Liver (tissue), 9 donors: ENCODE data around the gene SPO11. TPM values are rescaled to one million over a fixed set of nuclear protein-coding genes. Genes with fewer than 3 reads are reported as not detected.

Experiments used
- DNase-seq: peaks from one replicate; pipeline ENCODE4 v3.0.0-alpha.2; 2017; ENCODE audit warnings: low spot score
- H3K27ac ChIP-seq, 2 donors: one replicate each; pipeline ENCODE4 v1.7.0; 2013; ENCODE audit warnings: inconsistent platforms in 2 of 2, low read length in 2 of 2, control low read depth in 1 of 2, low read depth in 1 of 2, mild to moderate bottlenecking in 1 of 2
- H3K27me3 ChIP-seq, 4 donors: one replicate each; pipeline versions ENCODE4 v1.6.1 to v1.7.0; 2013; ENCODE audit warnings: low read length in 3 of 4, inconsistent platforms in 1 of 4, mild to moderate bottlenecking in 1 of 4, moderate library complexity in 1 of 4; ENCODE audit not compliant: control insufficient read depth in 4 of 4, insufficient read depth in 4 of 4
- H3K36me3 ChIP-seq, 4 donors: one replicate each; pipeline versions ENCODE4 v1.6.1 to v1.7.0; 2013; ENCODE audit warnings: low read length in 3 of 4, mild to moderate bottlenecking in 3 of 4, low read depth in 1 of 4, moderate library complexity in 1 of 4; ENCODE audit not compliant: control insufficient read depth in 4 of 4, insufficient read depth in 3 of 4
- H3K4me1 ChIP-seq, 4 donors: one replicate each; pipeline versions ENCODE4 v1.6.1 to v1.7.0; 2013; ENCODE audit warnings: low read length in 3 of 4, mild to moderate bottlenecking in 3 of 4, moderate library complexity in 1 of 4; ENCODE audit not compliant: control insufficient read depth in 4 of 4, insufficient read depth in 4 of 4
- H3K4me3 ChIP-seq, 3 donors: one replicate each; pipeline versions ENCODE4 v1.6.1 to v1.7.0; 2013; ENCODE audit warnings: low read length in 3 of 3, control low read depth in 1 of 3, low read depth in 1 of 3, mild to moderate bottlenecking in 1 of 3
- H3K9ac ChIP-seq, 2 donors: one replicate each; pipeline ENCODE4 v1.7.0; 2013; ENCODE audit warnings: low read length in 2 of 2, mild to moderate bottlenecking in 2 of 2, moderate library complexity in 2 of 2, control low read depth in 1 of 2, low read depth in 1 of 2
- H3K9me3 ChIP-seq, 4 donors: one replicate each; pipeline versions ENCODE4 v1.6.1 to v1.7.0; 2013; ENCODE audit warnings: low read length in 3 of 4; ENCODE audit not compliant: control insufficient read depth in 4 of 4
- ATF3 ChIP-seq: IDR thresholded peaks from 2 replicates; pipeline ENCODE4 v1.6.1; 2016; ENCODE audit warnings: antibody characterized with exemption
- CTCF ChIP-seq: fragments of 150-350 bp; IDR thresholded peaks from 2 replicates; pipeline ENCODE4 v1.5.1; 2017; ENCODE audit warnings: improper control_type of control experiment, low read depth, low read length; ENCODE audit not compliant: missing input control
- EGR1 ChIP-seq, 2 donors: IDR thresholded peaks; 2 replicates each; pipeline ENCODE4 v1.6.1; 2016 to 2018; ENCODE audit warnings: antibody characterized with exemption in 2 of 2, low read depth in 2 of 2
- FOXA1 ChIP-seq: IDR thresholded peaks from 2 replicates; pipeline ENCODE4 v1.6.1; 2016; ENCODE audit warnings: antibody characterized with exemption
- FOXA2 ChIP-seq: IDR thresholded peaks from 2 replicates; pipeline ENCODE4 v1.6.1; 2016; ENCODE audit warnings: antibody characterized with exemption
- GABPA ChIP-seq, 2 donors: IDR thresholded peaks in 1 of 2; conservative IDR thresholded peaks in 1 of 2; 2 replicates each; pipeline ENCODE4 v1.6.1; 2016; ENCODE audit warnings: antibody characterized with exemption in 2 of 2, mild to moderate bottlenecking in 1 of 2, moderate library complexity in 1 of 2
- HNF4A ChIP-seq, 2 donors: conservative IDR thresholded peaks; 2 replicates each; pipeline ENCODE4 v1.6.1; 2016; ENCODE audit warnings: antibody characterized with exemption in 2 of 2, mild to moderate bottlenecking in 2 of 2
- HNF4G ChIP-seq: IDR thresholded peaks from 2 replicates; pipeline ENCODE4 v1.6.1; 2016; ENCODE audit warnings: antibody characterized with exemption
- JUND ChIP-seq, 2 donors: IDR thresholded peaks; 2 replicates each; pipeline ENCODE4 v1.6.1; 2016; ENCODE audit warnings: antibody characterized with exemption in 2 of 2
- MAX ChIP-seq: IDR thresholded peaks from 2 replicates; pipeline ENCODE4 v1.6.1; 2016; ENCODE audit warnings: antibody characterized with exemption
- NR2F2 ChIP-seq: IDR thresholded peaks from 2 replicates; pipeline ENCODE4 v1.6.1; 2016; ENCODE audit warnings: antibody characterized with exemption
- RAD21 ChIP-seq, 2 donors: IDR thresholded peaks; 2 replicates each; pipeline ENCODE4 v1.6.1; 2016; ENCODE audit warnings: antibody characterized with exemption in 2 of 2, mild to moderate bottlenecking in 2 of 2
- REST ChIP-seq: IDR thresholded peaks from 2 replicates; pipeline ENCODE4 v1.6.1; 2016; ENCODE audit warnings: antibody characterized with exemption, mild to moderate bottlenecking
- RXRA ChIP-seq, 2 donors: IDR thresholded peaks; 2 replicates each; pipeline ENCODE4 v1.6.1; 2017 to 2018; ENCODE audit warnings: antibody characterized with exemption in 2 of 2, mild to moderate bottlenecking in 1 of 2
- SP1 ChIP-seq: IDR thresholded peaks from 2 replicates; pipeline ENCODE4 v1.6.1; 2018; ENCODE audit warnings: antibody characterized with exemption, mild to moderate bottlenecking
- TAF1 ChIP-seq: conservative IDR thresholded peaks from 2 replicates; pipeline ENCODE4 v1.6.1; 2016; ENCODE audit warnings: antibody characterized with exemption, mild to moderate bottlenecking
- YY1 ChIP-seq: IDR thresholded peaks from 2 replicates; pipeline ENCODE4 v1.6.1; 2016; ENCODE audit warnings: antibody characterized with exemption, mild to moderate bottlenecking
- ZBTB33 ChIP-seq: IDR thresholded peaks from 2 replicates; pipeline ENCODE4 v1.6.1; 2016; ENCODE audit warnings: antibody characterized with exemption
- WGBS: extraction: QIAGEN DNeasy Blood & Tissue Kit; methylation state at CpG from one replicate; pipeline ENCODE4 v1.1.7; 2013; 5-methylcytosine and 5-hydroxymethylcytosine counted together
- polyA plus RNA-seq, 2 donors: library from polyadenylated mRNA; stranded (reverse) in 1 of 2; unstranded in 1 of 2; fragments of 200-250 nt in 1 of 2; fragments of >200 nt in 1 of 2; fragmentation: Nextera tagmentation in 1 of 2; extraction: Ambion mirVana in 1 of 2; gene quantifications; one replicate each; pipeline versions ENCODE4 v1.2.1 to v1.2.3, GENCODE V29; 2013 to 2015
- total RNA-seq, 2 donors: library from RNA; depleted of rRNA; stranded (reverse); fragments of >200 nt; gene quantifications; one replicate each; pipeline ENCODE4 v1.2.3, GENCODE V29; 2014
- donor health status: healthy.
- donor health status: healthy.
- donor health status: healthy.
- donor health status: healthy.
- donor health status: healthy.

Gene SPO11
- total and polyA plus RNA-seq, 4 donors: not detected

- H3K36me3 ChIP-seq: no peaks in the 10 kb centered on the region
- H3K27me3 ChIP-seq: peaks cover 0 to 7% (median 6%) of the 10 kb centered on the region in 4 donors
- no peaks in the 10 kb centered on the region for H3K9me3 ChIP-seq
- 87% methylated on average over 6 of the region's 6 CpGs for WGBS
- H3K9ac ChIP-seq: no peak overlapping the region
- no peaks in the 10 kb centered on the region for H3K4me1 ChIP-seq
- H3K4me3 ChIP-seq: no peak overlapping the region
- no peak overlapping the region for H3K27ac ChIP-seq
- TF ChIP-seq GABPA (IDR thresholded peaks at IDR 0.05 in 1 of 2, conservative IDR thresholded peaks at IDR 0.05 in 1 of 2) (no peak), HNF4G (no peak), ATF3 (no peak), EGR1 (IDR thresholded peaks at IDR 0.05; ENCODE audit: low read depth in 2 of 2) (no peak), REST (no peak)
- DNase-seq: no peak
Observed at GRCh38 chr20:57291694-57292093, 37.9 kb upstream of the SPO11 start.

GRCh38 chr20:57292611-57293010 lies 37.0 kb upstream of the SPO11 start:
- no peak for TF ChIP-seq NR2F2
- TF ChIP-seq EGR1 (IDR thresholded peaks at IDR 0.05; ENCODE audit: low read depth in 2 of 2): no peak
- no peak for TF ChIP-seq ATF3
- TF ChIP-seq RXRA (IDR thresholded peaks at IDR 0.05): no peak
- no peak for TF ChIP-seq MAX
- no peak for TF ChIP-seq RAD21 (IDR thresholded peaks at IDR 0.05)
- TF ChIP-seq TAF1: no peak
- TF ChIP-seq ZBTB33: no peak
- TF ChIP-seq CTCF: no peak
- no peak for TF ChIP-seq JUND (IDR thresholded peaks at IDR 0.05)
- no peak for TF ChIP-seq YY1
- TF ChIP-seq GABPA (IDR thresholded peaks at IDR 0.05 in 1 of 2, conservative IDR thresholded peaks at IDR 0.05 in 1 of 2): no peak
- no peak for TF ChIP-seq HNF4G
- TF ChIP-seq REST: no peak
- TF ChIP-seq HNF4A (conservative IDR thresholded peaks at IDR 0.05): no peak
- TF ChIP-seq FOXA1: no peak
- TF ChIP-seq SP1: no peak
- no peak for TF ChIP-seq FOXA2
- 78% methylated on average over 2 of the region's 2 CpGs for WGBS
- no peaks in the 10 kb centered on the region for H3K4me1 ChIP-seq
- H3K27me3 ChIP-seq: peaks cover 0 to 7% (median 0%) of the 10 kb centered on the region in 4 donors
- no peak for DNase-seq
- H3K9me3 ChIP-seq: no peaks in the 10 kb centered on the region
- H3K9ac ChIP-seq: no peak overlapping the region
- H3K36me3 ChIP-seq: no peaks in the 10 kb centered on the region
- no peak overlapping the region for H3K27ac ChIP-seq
- H3K4me3 ChIP-seq: no peak overlapping the region
